Breast epithelium (tissue), 3 donors: ENCODE results near the gene ZMAT5.

Experiments
- CTCF ChIP-seq, 3 donors: fragments of 450-650 bp; IDR thresholded peaks; one replicate each; pipeline ENCODE4 v1.5.1; 2016 to 2017; ENCODE audit warnings: antibody characterized with exemption in 3 of 3, mild to moderate bottlenecking in 3 of 3, moderate library complexity in 3 of 3
- POLR2A ChIP-seq: fragments of 450-650 bp; IDR thresholded peaks from one replicate; pipeline ENCODE4 v1.6.1; 2016; ENCODE audit warnings: antibody characterized with exemption, mild to moderate bottlenecking, moderate library complexity
- POLR2AphosphoS5 ChIP-seq, 3 donors: sonication (generic); formaldehyde crosslinking; IDR thresholded peaks; one replicate each; pipeline ENCODE4 v1.6.1; 2017; ENCODE audit warnings: antibody characterized with exemption in 3 of 3

GRCh38 chr22:29738118-29738815 lies 28.5 kb downstream of the ZMAT5 start:
- TF ChIP-seq CTCF (IDR thresholded peaks at IDR 0.05), result no peak
- TF ChIP-seq POLR2A, result no peak
- TF ChIP-seq POLR2AphosphoS5 (IDR thresholded peaks at IDR 0.05), result no peak
